ENCODE data around the gene FTO. TPM values are rescaled to one million over a fixed set of nuclear protein-coding genes. Genes with fewer than 3 reads are reported as not detected.
A peak's percentile ranks its signal among the peaks of the same experiment; 100 is the strongest.
"Not testable (repeated sequence)": the region's sequence is repeated elsewhere in the genome, so short reads cannot be mapped to it uniquely, and the experiment has no call there.

FTO gene
- total and polyA plus RNA-seq, 2 of the 13 experiments (the other 11 are each of a cell fraction or from before 2014, with no cell fraction given), result 41.6 to 55.8 TPM

GRCh38 chr16:53890877-53891276, 186.9 kb downstream of the FTO start:
- H3K9me3 ChIP-seq (ENCODE audit: low read length); H3K4me3 ChIP-seq (replicated peaks in 1 of 3; ENCODE audit: insufficient read depth in 1 of 3, low read depth in 2 of 3, low read length in 3 of 3); H2AFZ ChIP-seq (ENCODE audit: low read length); H3K4me2 ChIP-seq (ENCODE audit: low read depth, low read length); ATAC-seq; BruUV-seq (replicated peaks); CTCF ChIA-PET (ENCODE audit: low intra/inter-chr PET ratio, low total read pairs); H4K20me1 ChIP-seq (ENCODE audit: insufficient read depth, low read length); DNase-seq (ENCODE audit: low spot score); H3K27ac ChIP-seq (ENCODE audit: extremely low read length, insufficient read depth, low read length); in situ Hi-C loops (cut with HindIII; ENCODE audit: extremely low pct_ligation_motif_present, low pct_unique_long_range_greater_than_20kb); H3K9ac ChIP-seq (ENCODE audit: insufficient read depth, low read depth, low read length); H3K27me3 ChIP-seq (ENCODE audit: control insufficient read depth in 1 of 2, insufficient read depth in 2 of 2, low read length in 2 of 2); H3K79me2 ChIP-seq (ENCODE audit: insufficient read depth, low read length); POLR2A ChIA-PET; FAIRE-seq: not testable (repeated sequence)
- Histone ChIP-seq H3K4me1 (ENCODE audit: insufficient read depth, low read length) (peaks cover 26% of the 10 kb centered on the region), H3K36me3 (replicated peaks in 1 of 2; ENCODE audit: control insufficient read depth in 1 of 2, insufficient read depth in 2 of 2, low read length in 2 of 2) (peaks cover 5 to 12% of the 10 kb centered on the region in 2 experiments; a peak in 4 of 5 replicates)
- intact Hi-C loops (cut with micrococcal nuclease; ENCODE audit: unreplicated experiment), result loop anchor here (5.0 to 10.0 kb wide), 3 partner anchors 286 to 1366 kb away; partner anchors contain the start of gene IRX3
- WGBS (ENCODE audit: low lambda C conversion rate), result 96% methylated on average over 8 of the region's 8 CpGs
- TF ChIP-seq ZNF121 (CRISPR knock-in tag; IDR thresholded peaks at IDR 0.05) (peak; percentile 56), ONECUT2 (CRISPR knock-in tag; IDR thresholded peaks at IDR 0.05) (0 out of 2 replicates have a peak, but pooled peaks have one; percentile 21)

- WGBS (ENCODE audit: low lambda C conversion rate), result 72% methylated on average over 9 of the region's 9 CpGs
- ATAC-seq, result peak; percentile 74
- H4K20me1 ChIP-seq (ENCODE audit: insufficient read depth, low read length), result no peaks in the 10 kb centered on the region
- no peaks in the 10 kb centered on the region for H3K79me2 ChIP-seq (ENCODE audit: insufficient read depth, low read length)
- no peaks in the 10 kb centered on the region for H3K9me3 ChIP-seq (ENCODE audit: low read length)
- H2AFZ ChIP-seq (ENCODE audit: low read length), result no peak overlapping the region
- ChIA-PET POLR2A (no interaction called here), CTCF (ENCODE audit: low intra/inter-chr PET ratio, low total read pairs) (interaction anchor here (1.0 to 1.1 kb wide), 2 partner anchors 117 to 119 kb away, joined by 3 read pairs; no protein-coding TSS in a partner anchor)
- H3K4me1 ChIP-seq (ENCODE audit: insufficient read depth, low read length), result peaks cover 26% of the 10 kb centered on the region
- no peak overlapping the region for H3K4me3 ChIP-seq (replicated peaks in 1 of 3; ENCODE audit: insufficient read depth in 1 of 3, low read depth in 2 of 3, low read length in 3 of 3)
- H3K36me3 ChIP-seq (replicated peaks in 1 of 2; ENCODE audit: control insufficient read depth in 1 of 2, insufficient read depth in 2 of 2, low read length in 2 of 2), result peaks cover 5 to 12% of the 10 kb centered on the region in 2 experiments; a peak in 4 of 5 replicates
- BruUV-seq (replicated peaks), result no TSS peak
- in situ Hi-C loops (cut with HindIII; ENCODE audit: extremely low pct_ligation_motif_present, low pct_unique_long_range_greater_than_20kb), result no loop called here
- intact Hi-C loops (cut with micrococcal nuclease; ENCODE audit: unreplicated experiment), result loop anchor here (1.0 to 10.0 kb wide), 4 partner anchors 118 to 1366 kb away; partner anchors contain the start of gene IRX3
- H3K27ac ChIP-seq (ENCODE audit: extremely low read length, insufficient read depth, low read length), result no peak overlapping the region
- no peak for FAIRE-seq
- no peak overlapping the region for H3K9ac ChIP-seq (ENCODE audit: insufficient read depth, low read depth, low read length)
- no peak for DNase-seq (ENCODE audit: low spot score)
- no peak overlapping the region for H3K4me2 ChIP-seq (ENCODE audit: low read depth, low read length)
- H3K27me3 ChIP-seq (ENCODE audit: control insufficient read depth in 1 of 2, insufficient read depth in 2 of 2, low read length in 2 of 2), result no peaks in the 10 kb centered on the region
- TF ChIP-seq ZBTB38 (CRISPR knock-in tag; IDR thresholded peaks at IDR 0.05), result peak; percentile 37; the same call in 1 of the 2 replicates
- TF ChIP-seq HNF4A (CRISPR knock-in tag; IDR thresholded peaks at IDR 0.05), result peak; percentile 44; the same call in 1 of the 2 replicates
- no peak for TF ChIP-seq ELF1 (CRISPR knock-in tag; IDR thresholded peaks at IDR 0.05)
- TF ChIP-seq ERF (CRISPR knock-in tag; IDR thresholded peaks at IDR 0.05), result peak; percentile 4; the same call in 1 of the 2 replicates
- TF ChIP-seq SRY (CRISPR knock-in tag; IDR thresholded peaks at IDR 0.05), result no peak
- TF ChIP-seq IKZF5 (CRISPR knock-in tag; IDR thresholded peaks at IDR 0.05), result no peak
- no peak for TF ChIP-seq ZBTB46 (CRISPR knock-in tag; IDR thresholded peaks at IDR 0.05; ENCODE audit: borderline replicate concordance)
- TF ChIP-seq ARID5B (CRISPR knock-in tag; IDR thresholded peaks at IDR 0.05), result no peak
Observed at GRCh38 chr16:53891409-53892139, 187.6 kb downstream of the FTO start.
